ENCODE measurements around the gene NRCAM. TPM values are rescaled to one million over a fixed set of nuclear protein-coding genes. Genes with fewer than 3 reads are reported as not detected.

Gene NRCAM
- total RNA-seq, 1 donor from 2014 or later, result not detected

- Mint-ChIP-seq H3K36me3 (ENCODE audit: low read depth) (no peaks in the 10 kb centered on the region), H3K27ac (no peak overlapping the region), H3K27me3 (no peaks in the 10 kb centered on the region), H3K9me3 (no peaks in the 10 kb centered on the region), H3K4me1 (no peaks in the 10 kb centered on the region), H3K4me3 (no peak overlapping the region)
- DNase-seq, result no peak
- intact Hi-C loops (cut with micrococcal nuclease), result no loop called here
Observed at GRCh38 chr7:108188724-108189123, 267.5 kb downstream of the NRCAM start.

GRCh38 chr7:108181073-108181985 is 274.9 kb downstream of the NRCAM start:
- Mint-ChIP-seq H3K4me1 (no peaks in the 10 kb centered on the region), H3K27me3 (no peaks in the 10 kb centered on the region), H3K36me3 (ENCODE audit: low read depth) (no peaks in the 10 kb centered on the region), H3K4me3 (no peak overlapping the region), H3K27ac (no peak overlapping the region), H3K9me3 (no peaks in the 10 kb centered on the region)
- intact Hi-C loops (cut with micrococcal nuclease), result loop anchor here (1.0 kb wide), 2 partner anchors 279 to 316 kb away; no protein-coding TSS in a partner anchor
- peak; percentile 70 for DNase-seq

- no peak for DNase-seq
- H3K4me1 Mint-ChIP-seq, result no peaks in the 10 kb centered on the region
- no peaks in the 10 kb centered on the region for H3K36me3 Mint-ChIP-seq (ENCODE audit: low read depth)
- H3K4me3 Mint-ChIP-seq, result no peak overlapping the region
- no peak overlapping the region for H3K27ac Mint-ChIP-seq
- intact Hi-C loops (cut with micrococcal nuclease), result no loop called here
- H3K9me3 Mint-ChIP-seq, result no peaks in the 10 kb centered on the region
- no peaks in the 10 kb centered on the region for H3K27me3 Mint-ChIP-seq
Observed at GRCh38 chr7:108178398-108178797, 277.8 kb downstream of the NRCAM start.

GRCh38 chr7:108171164-108171563 is 285.1 kb downstream of the NRCAM start:
- Mint-ChIP-seq H3K36me3 (ENCODE audit: low read depth) (no peaks in the 10 kb centered on the region), H3K27ac (no peak overlapping the region), H3K9me3 (no peaks in the 10 kb centered on the region), H3K4me1 (no peaks in the 10 kb centered on the region), H3K27me3 (no peaks in the 10 kb centered on the region), H3K4me3 (no peak overlapping the region)
- DNase-seq, result no peak
- intact Hi-C loops (cut with micrococcal nuclease), result no loop called here

DNA sequence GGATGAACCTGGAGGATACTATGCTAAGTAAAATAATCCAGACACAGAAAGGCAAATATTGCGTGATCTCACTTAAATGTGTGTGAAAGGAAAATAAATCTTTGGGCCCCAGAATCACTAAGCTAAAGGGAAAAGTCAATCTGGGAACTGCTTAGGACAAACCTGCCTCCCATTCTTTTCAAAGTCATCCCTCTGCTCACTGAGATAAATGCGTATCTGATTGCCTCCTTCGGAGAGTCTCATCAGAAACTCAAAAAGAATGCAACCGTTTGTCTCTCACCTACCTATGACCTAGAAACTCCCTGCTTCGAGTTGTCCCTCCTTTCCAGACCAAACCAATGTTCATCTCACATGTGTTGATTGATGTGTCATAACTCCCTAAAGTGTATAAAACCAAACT is 286.0 kb downstream of the NRCAM start:
- no peaks in the 10 kb centered on the region for H3K4me1 Mint-ChIP-seq

DNA sequence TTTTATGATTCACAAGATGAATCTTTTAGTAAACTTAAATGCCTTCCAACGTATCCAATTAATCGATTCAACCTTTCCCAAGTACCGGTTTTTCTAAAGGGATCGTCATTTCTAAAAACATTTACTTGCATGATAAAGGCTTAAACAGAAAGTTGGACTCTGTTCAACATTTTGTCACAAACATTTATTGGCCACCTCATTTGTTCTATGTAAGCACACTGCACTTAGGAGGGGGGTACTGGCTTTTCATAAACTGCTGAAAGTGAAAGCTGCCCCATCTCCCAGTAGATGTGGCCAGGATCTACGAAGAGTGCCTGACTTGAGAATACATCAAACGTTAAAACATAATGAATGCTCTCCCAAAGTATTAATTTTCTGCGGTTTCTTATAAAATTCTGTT is 288.8 kb downstream of the NRCAM start:
- DNase-seq, result no peak
- Mint-ChIP-seq H3K36me3 (ENCODE audit: low read depth) (no peaks in the 10 kb centered on the region), H3K27ac (no peak overlapping the region), H3K4me1 (no peaks in the 10 kb centered on the region), H3K27me3 (peaks cover 3% of the 10 kb centered on the region), H3K9me3 (no peaks in the 10 kb centered on the region), H3K4me3 (no peak overlapping the region)
- intact Hi-C loops (cut with micrococcal nuclease), result no loop called here

More for the DNA sequence above, 286.0 kb downstream of the NRCAM start:
- no peak for DNase-seq
- Mint-ChIP-seq H3K27me3 (no peaks in the 10 kb centered on the region), H3K4me3 (no peak overlapping the region), H3K9me3 (no peaks in the 10 kb centered on the region), H3K27ac (no peak overlapping the region), H3K36me3 (ENCODE audit: low read depth) (no peaks in the 10 kb centered on the region)
- intact Hi-C loops (cut with micrococcal nuclease), result no loop called here

- Mint-ChIP-seq H3K27me3 (peaks cover 3% of the 10 kb centered on the region), H3K27ac (no peak overlapping the region), H3K9me3 (no peaks in the 10 kb centered on the region), H3K4me1 (no peaks in the 10 kb centered on the region), H3K36me3 (ENCODE audit: low read depth) (no peaks in the 10 kb centered on the region), H3K4me3 (no peak overlapping the region)
- intact Hi-C loops (cut with micrococcal nuclease), result no loop called here
- no peak for DNase-seq
Observed at GRCh38 chr7:108166687-108167086, 289.5 kb downstream of the NRCAM start.

DNA sequence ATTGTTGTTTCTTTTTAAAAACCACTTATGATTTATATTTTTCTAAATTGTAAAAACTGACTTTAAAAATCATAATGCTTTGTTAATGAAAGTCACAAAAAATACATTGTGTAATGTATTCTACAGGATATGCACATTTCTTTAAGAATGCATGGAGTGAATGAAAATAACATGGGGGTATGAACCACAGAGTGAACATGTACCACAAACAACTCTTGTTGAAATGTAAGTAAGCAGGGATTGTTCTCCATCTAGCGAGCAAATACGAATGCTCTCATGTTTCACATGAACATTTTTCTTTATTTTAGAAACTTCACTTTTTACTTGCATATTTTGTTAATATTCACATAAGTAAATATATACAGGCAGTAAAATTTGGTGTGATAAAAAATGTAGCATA is 290.5 kb downstream of the NRCAM start:
- no peak overlapping the region for H3K4me3 Mint-ChIP-seq
- no peaks in the 10 kb centered on the region for H3K9me3 Mint-ChIP-seq
- peaks cover 8% of the 10 kb centered on the region for H3K27me3 Mint-ChIP-seq
- no peak for DNase-seq
- H3K27ac Mint-ChIP-seq, result no peak overlapping the region
- no peaks in the 10 kb centered on the region for H3K4me1 Mint-ChIP-seq
- intact Hi-C loops (cut with micrococcal nuclease), result no loop called here
- no peaks in the 10 kb centered on the region for H3K36me3 Mint-ChIP-seq (ENCODE audit: low read depth)

DNA sequence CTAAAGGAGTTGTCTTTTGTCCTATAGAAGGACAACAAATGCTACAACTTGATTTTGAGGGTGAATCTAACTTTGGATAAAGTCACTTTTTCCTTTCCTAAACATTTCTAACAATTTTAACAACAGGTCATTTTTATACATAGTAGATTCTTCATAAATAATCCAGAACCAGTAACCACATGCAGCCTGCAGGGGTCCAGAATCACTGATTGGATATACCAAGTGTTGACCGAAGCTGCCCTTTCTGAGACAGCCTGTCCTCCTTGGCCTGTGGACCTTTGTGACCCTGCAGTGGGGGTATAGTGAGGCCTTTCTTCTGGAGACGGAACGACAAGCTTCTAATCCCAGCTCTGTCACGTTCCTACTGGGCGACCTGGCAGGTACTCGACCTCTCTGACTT is 291.3 kb downstream of the NRCAM start:
- Mint-ChIP-seq H3K9me3 (no peaks in the 10 kb centered on the region), H3K27ac (no peak overlapping the region), H3K36me3 (ENCODE audit: low read depth) (no peaks in the 10 kb centered on the region), H3K4me1 (no peaks in the 10 kb centered on the region), H3K27me3 (peaks cover 13% of the 10 kb centered on the region), H3K4me3 (no peak overlapping the region)
- intact Hi-C loops (cut with micrococcal nuclease), result no loop called here
- DNase-seq, result no peak

- no peak overlapping the region for H3K4me3 Mint-ChIP-seq
- H3K27ac Mint-ChIP-seq, result no peak overlapping the region
- H3K36me3 Mint-ChIP-seq (ENCODE audit: low read depth), result no peaks in the 10 kb centered on the region
- H3K27me3 Mint-ChIP-seq, result peaks cover 14% of the 10 kb centered on the region
- DNase-seq, result no peak
- H3K9me3 Mint-ChIP-seq, result no peaks in the 10 kb centered on the region
- intact Hi-C loops (cut with micrococcal nuclease), result no loop called here
- H3K4me1 Mint-ChIP-seq, result no peaks in the 10 kb centered on the region
Observed at GRCh38 chr7:108164342-108164741, 291.9 kb downstream of the NRCAM start.

GRCh38 chr7:108158776-108159175 is 297.5 kb downstream of the NRCAM start:
- Mint-ChIP-seq H3K4me1 (no peaks in the 10 kb centered on the region), H3K36me3 (ENCODE audit: low read depth) (no peaks in the 10 kb centered on the region), H3K27ac (no peak overlapping the region), H3K27me3 (peaks cover 26% of the 10 kb centered on the region), H3K9me3 (no peaks in the 10 kb centered on the region), H3K4me3 (no peak overlapping the region)
- no peak for DNase-seq
- intact Hi-C loops (cut with micrococcal nuclease), result no loop called here

DNA sequence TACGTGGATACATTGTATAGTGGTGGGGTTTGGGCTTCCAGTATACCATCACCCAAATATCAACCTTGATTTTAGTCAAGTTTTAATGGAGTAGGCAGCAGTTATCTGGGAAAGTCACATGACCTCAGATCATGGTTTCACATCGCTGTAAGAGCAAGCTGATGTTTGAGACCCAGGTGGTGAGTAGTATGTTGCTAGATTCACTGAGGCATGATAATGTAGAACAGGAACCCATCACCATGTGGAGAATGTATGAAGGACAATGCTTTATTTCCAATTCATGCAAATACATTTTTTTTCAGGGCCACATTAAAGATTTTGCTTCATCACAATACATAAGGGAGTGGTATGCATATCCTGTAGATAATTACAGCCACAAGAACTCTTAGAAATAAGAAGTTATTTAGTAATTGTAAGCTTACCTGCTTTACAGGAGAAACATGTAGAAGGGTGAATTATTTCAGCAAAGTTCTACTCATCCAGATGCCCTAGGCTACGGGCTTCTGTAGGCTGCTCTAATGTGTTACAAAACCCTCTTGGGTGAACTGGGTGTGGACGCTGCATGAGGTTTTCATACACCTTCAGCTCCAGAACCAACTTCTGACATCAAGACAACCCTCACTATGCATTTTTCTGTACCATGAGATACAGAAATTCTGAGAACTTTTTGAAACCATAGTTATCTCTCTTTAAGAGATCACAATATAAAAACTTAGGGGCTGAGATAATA is 298.5 kb downstream of the NRCAM start:
- no peak overlapping the region for H3K4me3 Mint-ChIP-seq
- H3K4me1 Mint-ChIP-seq, result no peaks in the 10 kb centered on the region

GRCh38 chr7:108156897-108157605 is 299.2 kb downstream of the NRCAM start:
- intact Hi-C loops (cut with micrococcal nuclease), result no loop called here
- Mint-ChIP-seq H3K9me3 (no peaks in the 10 kb centered on the region), H3K36me3 (ENCODE audit: low read depth) (no peaks in the 10 kb centered on the region), H3K27ac (no peak overlapping the region), H3K4me3 (no peak overlapping the region), H3K4me1 (no peaks in the 10 kb centered on the region), H3K27me3 (peaks cover 23% of the 10 kb centered on the region)
- no peak for DNase-seq

More for the DNA sequence above, 298.5 kb downstream of the NRCAM start:
- peaks cover 26% of the 10 kb centered on the region for H3K27me3 Mint-ChIP-seq
- no peak overlapping the region for H3K27ac Mint-ChIP-seq
- intact Hi-C loops (cut with micrococcal nuclease), result no loop called here
- H3K36me3 Mint-ChIP-seq (ENCODE audit: low read depth), result no peaks in the 10 kb centered on the region
- H3K9me3 Mint-ChIP-seq, result no peaks in the 10 kb centered on the region
- no peak for DNase-seq

- Mint-ChIP-seq H3K4me1 (no peaks in the 10 kb centered on the region), H3K9me3 (no peaks in the 10 kb centered on the region), H3K27ac (no peak overlapping the region), H3K27me3 (peaks cover 22% of the 10 kb centered on the region), H3K36me3 (ENCODE audit: low read depth) (no peaks in the 10 kb centered on the region), H3K4me3 (no peak overlapping the region)
- intact Hi-C loops (cut with micrococcal nuclease), result no loop called here
- DNase-seq, result no peak
Observed at GRCh38 chr7:108152198-108152597, 304.0 kb downstream of the NRCAM start.

Measured in activated CD4-positive, alpha-beta T cell treated with anti-CD3 and anti-CD28 coated beads, Interleukin-2, amount 10 ng/mL, durations not matched to agents 24 days and 14 days (primary cell).